GM20000 (cell line): ENCODE results near the gene PRICKLE1.

ENCODE experiments used
- DNase-seq: peaks from one replicate; pipeline ENCODE4 v3.0.0; 2012; ENCODE audit warnings: low spot score
- CTCF ChIP-seq: IDR thresholded peaks from 2 replicates; pipeline ENCODE4 v1.5.1; 2012; ENCODE audit warnings: mild to moderate bottlenecking, control low read depth; ENCODE audit errors: extremely low read depth, missing control alignments

The PRICKLE1 gene

GRCh38 chr12:42608196-42608825 lies 18.8 kb upstream of the PRICKLE1 start:
- DNase-seq, result no peak
- TF ChIP-seq CTCF, result no peak

DNA sequence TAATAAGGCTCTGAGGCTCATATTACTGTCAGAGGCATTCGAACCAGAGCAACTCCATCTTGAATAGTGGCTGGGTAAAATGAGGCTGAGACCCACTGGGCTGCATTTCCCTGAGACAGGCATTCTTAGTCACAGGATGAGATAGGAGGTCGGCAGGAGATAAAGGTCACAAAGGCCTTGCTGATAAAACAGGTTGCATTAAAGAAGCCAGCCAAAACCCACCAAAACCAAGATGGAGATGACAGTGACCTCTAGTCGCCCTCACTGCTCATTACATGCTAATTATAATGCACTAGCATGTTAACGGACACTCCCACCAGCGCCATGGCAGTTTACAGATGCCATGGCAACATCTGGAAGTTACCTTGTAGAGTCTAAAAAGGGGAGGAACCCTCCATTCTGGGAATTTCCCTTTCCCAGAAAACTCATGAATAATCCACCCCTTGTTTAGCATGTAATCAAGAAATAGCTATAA lies 18.1 kb upstream of the PRICKLE1 start:
- no peak for TF ChIP-seq CTCF
- no peak for DNase-seq

- DNase-seq, result no peak
- no peak for TF ChIP-seq CTCF
These were observed 16.9 kb upstream of the PRICKLE1 start for GRCh38 chr12:42606471-42606870.

DNA sequence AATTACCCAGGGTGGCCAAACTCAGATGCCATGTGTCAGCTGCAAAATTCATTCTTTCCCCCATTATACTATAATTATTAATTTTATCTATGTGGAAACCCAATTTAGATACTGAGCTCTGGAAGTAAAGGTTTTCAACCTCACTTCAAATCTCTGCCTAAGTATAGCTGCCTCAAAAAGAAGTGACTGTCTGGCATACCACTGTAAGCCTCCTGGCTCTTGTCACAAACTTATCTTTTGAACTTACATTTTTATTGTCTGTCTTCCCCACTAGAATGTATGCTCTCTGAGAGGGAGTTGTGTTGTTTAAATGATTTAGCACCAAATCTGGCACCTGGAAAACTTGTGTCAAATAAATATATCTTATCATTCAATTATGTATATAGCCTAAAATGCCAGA lies 16.1 kb upstream of the PRICKLE1 start:
- TF ChIP-seq CTCF, result no peak

DNA sequence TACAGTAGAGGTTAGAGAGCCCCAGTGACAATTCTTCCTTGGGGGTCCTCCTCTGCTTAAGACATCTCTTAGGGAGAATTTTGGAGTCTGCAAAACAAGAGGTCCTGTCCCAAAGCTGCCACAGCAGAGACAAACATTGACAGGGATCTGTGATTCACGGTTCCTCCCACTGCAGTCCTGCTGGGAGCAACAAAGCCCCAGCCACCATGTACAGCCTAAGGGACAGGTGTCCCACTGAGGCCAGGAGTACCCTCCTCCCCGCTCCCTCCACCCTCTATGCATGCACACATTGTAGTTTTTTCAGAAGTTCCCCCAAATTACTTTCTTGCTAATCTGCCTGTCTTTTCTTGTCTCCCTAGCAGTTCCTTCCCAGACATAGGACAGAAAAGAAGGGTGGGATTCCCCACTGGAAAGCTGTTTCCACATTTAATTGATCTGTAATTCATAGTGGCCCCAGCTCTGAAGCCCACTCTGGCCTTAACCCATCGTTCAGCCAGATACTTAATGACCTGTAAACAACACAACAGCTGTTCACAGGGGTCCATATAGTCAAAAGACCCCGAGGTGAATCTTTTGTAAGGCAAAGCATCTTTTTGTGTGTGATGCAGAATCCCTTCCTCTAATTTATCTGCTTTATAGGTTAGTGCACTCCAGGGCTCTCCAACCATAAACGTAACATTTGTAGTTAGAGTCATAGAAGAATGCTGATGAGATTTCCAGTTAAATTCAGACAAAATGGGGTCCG lies 13.9 kb upstream of the PRICKLE1 start:
- no peak for DNase-seq

More for the DNA sequence above, 16.1 kb upstream of the PRICKLE1 start:
- DNase-seq, result no peak

DNA sequence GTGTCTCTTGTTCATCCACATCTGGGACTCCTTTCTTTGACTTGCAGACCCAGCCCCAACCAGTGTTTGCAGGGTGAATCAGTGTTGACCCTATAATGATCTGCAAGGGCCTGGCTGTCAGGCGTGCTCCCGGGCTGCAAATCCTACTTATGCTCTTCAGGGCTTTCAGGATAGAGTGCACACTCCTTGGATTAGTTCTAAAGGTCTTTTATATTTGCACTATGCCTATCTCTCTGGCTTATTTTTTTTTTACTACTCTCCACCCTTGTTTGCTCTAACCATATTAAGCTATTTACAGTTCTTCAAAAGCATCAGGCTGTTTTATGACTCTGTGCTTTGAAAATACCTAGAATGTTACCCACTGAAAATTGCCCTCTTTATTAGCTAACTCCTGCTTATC lies 4.3 kb upstream of the PRICKLE1 start:
- no peak for TF ChIP-seq CTCF

More for the DNA sequence above, 13.9 kb upstream of the PRICKLE1 start:
- TF ChIP-seq CTCF, result no peak

GRCh38 chr12:42590330-42590934 lies 886 bp upstream of the PRICKLE1 start:
- no peak for TF ChIP-seq CTCF
- peak; percentile 29 for DNase-seq

More for the DNA sequence above, 4.3 kb upstream of the PRICKLE1 start:
- DNase-seq, result no peak
